Measurements from ENCODE around the gene CPB1. TPM values are rescaled to one million over a fixed set of nuclear protein-coding genes. Genes with fewer than 3 reads are reported as not detected.

CPB1 gene
- total RNA-seq, 1 donor from 2014 or later, result not detected

DNA sequence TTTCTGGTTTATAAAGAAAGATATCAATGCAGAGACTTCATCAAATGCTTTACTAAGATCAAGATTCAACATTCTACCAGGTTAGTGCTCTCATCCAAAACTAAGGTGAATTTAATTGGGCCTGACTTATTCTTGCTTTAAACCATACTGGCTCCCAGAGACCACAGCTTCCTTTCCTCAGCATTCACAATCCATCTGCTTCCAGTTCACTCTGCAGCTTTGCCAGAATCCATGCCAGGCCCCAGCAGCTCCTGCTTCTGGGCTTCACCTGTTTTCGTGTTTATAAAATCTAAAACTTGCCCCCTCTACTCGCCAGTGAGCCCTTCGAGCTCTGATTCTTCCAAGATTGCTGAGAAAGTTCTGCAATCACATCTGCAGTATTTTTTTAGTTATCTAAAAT lies 2.3 kb downstream of the CPB1 start:
- intact Hi-C loops (cut with micrococcal nuclease), result no loop called here

- intact Hi-C loops (cut with micrococcal nuclease), result no loop called here
Observed at GRCh38 chr3:148833223-148833622, 5.6 kb downstream of the CPB1 start.

DNA sequence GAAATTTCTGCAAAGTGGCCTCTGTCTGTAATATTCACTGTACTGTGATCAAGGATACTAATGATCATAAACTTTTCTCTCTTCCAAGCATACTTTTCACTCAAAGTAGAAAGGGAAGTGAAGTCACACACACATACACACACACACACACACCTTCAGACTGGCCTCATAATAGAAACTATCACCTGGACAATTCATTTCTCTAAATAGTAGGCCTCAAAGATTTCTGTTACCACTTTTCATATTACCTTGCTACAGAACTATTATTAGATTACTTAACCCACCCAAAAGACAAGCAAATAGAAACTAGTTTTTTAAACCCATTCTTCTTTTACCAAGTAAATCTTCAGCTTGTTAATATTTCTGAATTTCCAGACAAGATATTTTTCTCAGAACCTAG lies 12.2 kb downstream of the CPB1 start:
- intact Hi-C loops (cut with micrococcal nuclease), result no loop called here

DNA sequence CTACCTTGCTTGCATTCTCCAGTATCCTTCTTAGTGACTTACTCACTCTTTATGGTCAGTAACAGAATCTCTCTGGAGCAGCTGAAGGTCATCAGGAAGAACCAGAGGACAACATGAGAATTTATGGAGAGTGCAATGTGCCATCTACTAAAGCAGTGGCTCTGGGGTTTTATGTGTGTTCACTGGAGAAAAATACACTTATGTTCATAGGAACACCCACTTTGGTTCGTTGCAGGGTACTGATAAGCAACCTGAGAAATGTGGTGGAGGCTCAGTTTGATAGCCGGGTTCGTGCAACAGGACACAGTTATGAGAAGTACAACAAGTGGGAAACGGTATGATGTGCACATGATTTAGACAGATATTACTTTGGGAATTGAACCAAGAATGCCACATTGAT lies 12.8 kb downstream of the CPB1 start:
- intact Hi-C loops (cut with micrococcal nuclease), result no loop called here

DNA sequence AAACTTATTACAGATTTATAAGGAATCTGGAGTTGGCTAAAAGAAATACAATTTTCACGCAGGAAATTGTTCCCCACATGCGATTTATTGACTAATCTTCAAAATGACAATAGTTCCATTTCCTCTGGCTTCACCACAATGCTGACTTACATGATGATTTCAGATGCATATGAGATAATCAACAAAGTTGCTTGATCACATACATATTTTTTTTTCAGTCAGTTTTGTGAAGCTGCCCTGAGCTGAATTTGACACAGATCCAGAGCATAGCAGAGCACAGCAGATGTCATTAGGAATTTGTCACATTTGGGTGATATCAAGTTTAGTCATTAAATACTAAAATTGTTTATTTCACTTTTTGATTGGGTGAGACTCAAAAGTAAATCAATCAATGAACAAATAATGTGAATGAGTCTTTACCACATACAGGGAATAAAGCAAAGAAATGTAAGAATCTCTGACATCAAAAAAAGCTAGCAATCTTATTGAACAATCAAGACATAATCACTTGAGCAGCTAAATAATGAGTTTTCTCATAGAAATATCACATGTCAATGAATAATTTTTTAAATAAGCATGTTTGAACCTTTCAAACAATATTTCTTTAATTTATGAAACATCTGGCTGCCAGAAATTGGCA lies 18.3 kb downstream of the CPB1 start:
- intact Hi-C loops (cut with micrococcal nuclease), result no loop called here

DNA sequence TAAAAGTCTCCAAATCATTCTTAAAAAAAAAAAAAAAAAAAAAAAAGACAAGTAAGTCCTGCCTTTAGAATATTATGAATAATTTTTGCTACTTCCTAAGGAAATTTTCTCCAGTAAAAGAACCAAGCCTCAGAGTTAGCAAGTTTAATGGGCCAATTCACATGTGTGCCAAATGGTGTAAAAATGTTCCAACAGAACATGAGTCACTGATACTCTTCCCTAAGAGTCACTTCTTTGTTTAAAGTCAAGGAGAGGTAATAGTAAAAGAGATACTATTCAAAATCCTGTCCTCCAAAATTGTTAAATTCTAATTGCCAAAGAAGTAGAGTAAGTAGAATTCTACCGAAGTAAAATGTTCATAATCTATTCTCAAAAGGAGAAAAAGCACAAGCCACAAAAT lies 19.7 kb downstream of the CPB1 start:
- intact Hi-C loops (cut with micrococcal nuclease), result no loop called here

DNA sequence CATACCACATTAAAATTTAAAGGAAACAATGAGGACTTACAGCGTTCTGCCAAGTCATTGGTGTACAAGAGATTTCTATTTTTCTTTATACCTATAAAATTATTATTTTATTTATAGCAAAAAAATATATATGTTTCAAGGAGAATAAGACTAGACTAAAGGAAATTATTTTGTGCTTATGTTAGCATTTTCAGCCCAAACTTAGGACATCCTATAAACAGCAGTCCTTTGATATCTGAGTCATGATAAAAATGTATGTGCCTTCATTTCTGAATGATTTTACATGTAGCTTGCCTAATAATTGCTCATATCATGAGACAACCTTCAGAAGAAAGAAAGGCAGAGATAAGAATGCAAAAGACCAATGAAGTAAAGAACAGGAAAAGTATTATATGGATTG lies 20.8 kb downstream of the CPB1 start:
- intact Hi-C loops (cut with micrococcal nuclease), result no loop called here

- intact Hi-C loops (cut with micrococcal nuclease), result no loop called here
Observed at GRCh38 chr3:148852271-148852992, 24.8 kb downstream of the CPB1 start.

DNA sequence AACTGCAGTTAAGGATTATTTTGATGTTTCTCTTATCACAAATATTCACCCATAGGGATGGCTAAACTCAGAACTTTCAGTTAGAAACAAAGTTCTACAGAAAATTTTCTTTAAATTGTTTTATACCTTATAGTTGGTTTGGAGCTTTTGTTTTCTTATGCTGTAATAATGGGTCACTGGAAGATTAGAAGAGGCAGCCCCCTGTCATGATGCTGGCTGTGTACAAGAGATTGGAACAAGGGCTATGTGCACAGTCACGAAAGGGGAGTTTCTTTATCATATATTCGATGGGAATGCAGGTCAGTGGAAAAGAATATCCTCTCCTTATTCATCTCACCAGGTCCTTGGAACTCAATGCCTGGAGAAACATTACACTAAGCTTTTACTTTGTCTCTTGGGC lies 25.5 kb downstream of the CPB1 start:
- intact Hi-C loops (cut with micrococcal nuclease), result no loop called here

GRCh38 chr3:148854061-148854460 lies 26.4 kb downstream of the CPB1 start:
- intact Hi-C loops (cut with micrococcal nuclease), result no loop called here

DNA sequence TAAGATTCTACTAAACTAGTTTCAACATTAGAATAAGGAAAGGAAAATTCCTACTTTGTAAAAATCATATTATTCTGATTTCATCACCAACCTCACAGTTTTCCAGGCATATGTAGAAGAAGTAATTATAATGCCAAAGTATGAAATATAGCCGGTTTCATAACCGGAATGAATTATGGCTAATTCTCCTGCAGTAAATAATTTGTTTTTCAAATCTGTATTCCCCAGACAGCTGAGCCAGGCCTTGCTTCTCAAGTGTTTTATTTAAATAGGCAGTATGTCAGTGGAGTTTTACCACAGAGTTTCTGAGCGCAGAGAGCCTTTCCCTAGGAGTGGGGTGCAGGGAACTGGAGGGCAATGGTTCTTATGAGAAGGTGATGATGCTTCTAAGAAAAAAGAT lies 28.8 kb downstream of the CPB1 start:
- intact Hi-C loops (cut with micrococcal nuclease), result no loop called here

GRCh38 chr3:148857316-148857715 lies 29.7 kb downstream of the CPB1 start:
- intact Hi-C loops (cut with micrococcal nuclease), result no loop called here

- intact Hi-C loops (cut with micrococcal nuclease), result loop anchor here (1.0 kb wide), 3 partner anchors 82 to 412 kb away; no protein-coding TSS in a partner anchor
Observed at GRCh38 chr3:148861277-148861869, 33.8 kb downstream of the CPB1 start.

GRCh38 chr3:148863297-148863696 lies 35.7 kb downstream of the CPB1 start:
- intact Hi-C loops (cut with micrococcal nuclease), result no loop called here

GRCh38 chr3:148863814-148864213 lies 36.2 kb downstream of the CPB1 start:
- intact Hi-C loops (cut with micrococcal nuclease), result no loop called here

GRCh38 chr3:148865049-148865448 lies 37.4 kb downstream of the CPB1 start, which contains the start of gene CPA3:
CPA3 (plus strand) TSS chr3:148865296; CDS start chr3:148865308, 12 bp downstream.
- intact Hi-C loops (cut with micrococcal nuclease), result no loop called here

DNA sequence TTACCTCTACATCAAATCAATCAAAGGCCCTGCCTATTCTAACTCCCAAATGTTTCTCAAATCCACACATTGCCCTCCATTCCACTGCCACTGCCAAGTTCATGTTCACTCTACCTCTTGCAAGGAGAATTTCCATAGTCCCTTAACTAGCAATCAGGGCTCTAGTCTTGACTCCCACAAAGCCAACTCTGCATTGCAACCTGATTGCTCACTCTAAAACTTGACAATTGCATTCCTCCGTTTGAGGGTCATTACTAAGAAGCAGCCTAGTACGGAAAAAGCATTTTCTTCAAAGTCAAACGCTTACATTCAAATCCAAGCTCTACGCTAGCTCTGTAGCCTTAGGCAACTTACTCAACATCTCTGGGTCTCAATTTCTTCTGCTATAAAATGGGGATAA lies 38.6 kb downstream of the CPB1 start:
- intact Hi-C loops (cut with micrococcal nuclease), result no loop called here

DNA sequence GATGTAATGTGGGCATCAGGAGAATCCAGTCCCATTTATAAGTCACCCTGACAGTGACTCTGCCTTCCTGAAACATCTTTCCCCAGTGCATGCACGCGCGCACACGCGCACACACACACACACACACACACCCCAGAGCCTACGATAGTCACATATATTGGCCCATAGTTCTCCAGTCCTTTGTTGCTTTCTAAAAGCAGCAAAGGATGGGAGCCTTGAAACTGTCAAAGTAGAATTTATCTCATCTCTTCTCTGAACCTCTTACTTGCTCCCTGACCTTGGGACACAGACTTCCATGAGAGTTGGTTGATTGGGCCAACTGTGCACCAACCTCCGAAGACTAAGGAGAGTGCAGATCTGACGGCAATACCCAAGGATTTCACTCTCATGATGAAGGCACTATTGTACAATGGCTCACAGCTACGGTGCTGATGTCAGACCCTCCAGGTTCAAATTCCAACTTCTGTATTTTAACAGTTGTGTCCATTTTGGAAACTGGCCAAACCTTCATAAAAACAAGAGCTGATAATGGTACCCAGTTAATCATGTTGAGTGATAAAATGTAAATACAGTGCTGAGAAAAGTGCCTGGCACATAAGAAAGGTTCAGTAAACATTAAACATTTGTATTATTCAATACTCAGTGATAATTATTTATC lies 45.8 kb downstream of the CPB1 start:
- intact Hi-C loops (cut with micrococcal nuclease), result no loop called here

- intact Hi-C loops (cut with micrococcal nuclease), result no loop called here
Observed at GRCh38 chr3:148873977-148874376, 46.4 kb downstream of the CPB1 start.

DNA sequence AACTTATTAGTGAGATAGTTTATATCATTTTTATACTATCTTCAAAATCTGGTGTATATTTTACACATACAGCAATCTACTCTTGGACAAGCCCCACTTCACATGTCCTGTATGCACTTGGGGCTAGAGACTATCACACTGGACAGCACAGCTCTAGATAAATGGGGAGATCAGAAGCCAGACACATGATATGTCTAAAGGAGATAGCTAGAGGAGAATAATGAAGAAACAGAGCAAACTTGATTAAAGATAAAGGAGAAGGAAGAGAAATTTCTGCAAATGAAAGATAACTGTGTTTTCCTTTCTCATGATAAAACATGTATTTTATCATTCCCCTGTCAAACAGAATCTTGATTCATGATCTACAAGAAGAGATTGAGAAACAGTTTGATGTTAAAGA lies 50.5 kb downstream of the CPB1 start:
- intact Hi-C loops (cut with micrococcal nuclease), result no loop called here

DNA sequence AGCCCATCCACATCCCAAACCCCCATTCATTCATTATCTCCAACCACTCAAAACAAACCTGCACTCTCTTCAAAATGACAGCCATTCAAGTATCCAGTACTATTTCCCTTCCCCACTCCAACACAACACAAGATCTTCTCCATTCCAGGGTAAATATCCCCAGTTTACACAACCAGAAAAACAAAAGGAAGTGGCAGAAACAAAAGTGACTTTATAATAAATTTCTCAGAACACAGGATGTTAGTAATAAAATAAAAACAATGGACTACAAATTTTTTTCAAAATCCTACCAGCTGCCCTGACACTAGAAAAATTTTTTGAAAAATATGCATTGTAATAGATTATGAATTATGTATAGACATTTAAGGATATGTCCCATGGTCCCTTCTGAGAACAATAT lies 51.6 kb downstream of the CPB1 start:
- intact Hi-C loops (cut with micrococcal nuclease), result no loop called here

GRCh38 chr3:148880681-148881080 lies 53.1 kb downstream of the CPB1 start:
- intact Hi-C loops (cut with micrococcal nuclease), result no loop called here

Measured in T-helper 1 cell treated with Interleukin-12 subunit alpha and Interleukin-12 subunit beta and Interleukin-4 antibody, amounts not matched to agents 30 ng/mL and 1 ng/mL, for 36 hours (primary cell).